Stimulated activated CD4-positive, alpha-beta T cell treated with anti-CD3 and anti-CD28 coated beads, Interleukin-12 subunit alpha, Interleukin-12 subunit beta, amount 100 ng/mL, for 4 hours (primary cell): ENCODE measurements around the gene GTF2A1.
"Not testable (repeated sequence)": the region's sequence is repeated elsewhere in the genome, so short reads cannot be mapped to it uniquely, and the experiment has no call there.

Experiments used
- DNase-seq: peaks from one replicate; pipeline ENCODE4 v3.0.0-alpha.2; 2020

GTF2A1 gene

DNA sequence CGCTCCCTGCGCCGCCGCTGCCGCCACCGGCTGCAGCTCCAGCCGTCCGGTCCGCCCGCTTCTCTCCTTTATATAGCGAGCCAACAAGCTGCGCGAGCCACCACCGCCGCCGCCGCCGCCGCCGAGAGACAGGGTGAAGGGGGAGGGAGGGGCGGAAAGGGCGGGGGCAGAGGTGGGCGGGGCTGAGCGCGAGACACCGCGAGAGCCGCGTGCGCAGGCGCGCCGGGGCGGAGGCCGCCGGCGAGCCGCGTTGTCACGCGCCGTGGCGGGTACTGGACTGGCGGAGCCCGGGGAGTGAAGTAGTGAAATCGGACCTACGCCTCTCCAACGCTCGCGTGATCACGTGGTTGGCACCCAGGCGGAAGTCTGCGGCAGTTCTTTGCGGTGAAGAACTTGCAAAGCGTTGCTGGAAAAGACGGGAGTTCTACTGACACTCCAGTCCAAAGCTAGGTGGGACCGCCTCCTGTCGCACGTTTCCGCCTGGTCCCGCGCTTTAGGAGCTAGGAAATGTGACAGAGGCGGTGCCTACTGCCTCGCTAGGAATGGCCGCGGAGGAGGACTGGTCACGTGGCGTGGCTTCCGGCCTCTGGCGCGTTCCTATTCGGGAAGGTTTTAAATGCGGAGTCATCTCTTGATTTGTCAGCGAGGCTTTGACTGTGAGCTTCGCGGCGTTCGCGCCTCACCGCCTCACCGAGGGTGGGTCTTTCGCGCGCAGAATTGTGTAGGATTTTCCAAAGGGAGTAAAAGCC, at the start of gene GTF2A1:
Gene GTF2A1, minus strand, starts transcription at position 130 of the 749 bp plus-strand sequence. CDS start 441 bp downstream, outside the sequence.
- DNase-seq = peak; percentile 93

GRCh38 chr14:81269979-81270375, 49.2 kb upstream of the GTF2A1 start:
- DNase-seq = no peak

- DNase-seq = no peak
Observed at GRCh38 chr14:81269100-81269978, 48.6 kb upstream of the GTF2A1 start.

- DNase-seq = no peak
Observed at GRCh38 chr14:81268016-81268416, 47.3 kb upstream of the GTF2A1 start.

GRCh38 chr14:81265636-81266169, 44.9 kb upstream of the GTF2A1 start:
- no peak for DNase-seq

GRCh38 chr14:81264671-81265070, 43.9 kb upstream of the GTF2A1 start:
- no peak for DNase-seq

GRCh38 chr14:81263777-81264410, 43.1 kb upstream of the GTF2A1 start:
- no peak for DNase-seq

DNA sequence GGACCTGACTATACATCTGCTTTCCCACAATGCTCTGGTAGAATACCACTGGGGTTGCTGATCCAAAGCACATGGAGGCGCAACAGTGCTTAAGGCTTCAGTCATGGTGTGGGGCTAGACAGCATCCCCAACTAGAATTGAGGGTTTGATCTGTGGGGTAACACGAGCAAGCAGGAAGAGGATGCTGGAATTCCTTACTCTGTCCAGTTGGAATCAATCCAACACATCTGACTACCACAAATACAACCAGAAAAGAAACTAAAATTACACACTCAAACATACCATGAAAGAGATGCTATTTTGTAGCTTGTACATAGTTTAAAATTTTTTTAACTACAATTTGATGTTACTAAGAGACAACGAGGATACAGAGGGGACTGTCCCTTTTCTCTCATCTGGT, 40.4 kb upstream of the GTF2A1 start:
- DNase-seq = no peak

DNA sequence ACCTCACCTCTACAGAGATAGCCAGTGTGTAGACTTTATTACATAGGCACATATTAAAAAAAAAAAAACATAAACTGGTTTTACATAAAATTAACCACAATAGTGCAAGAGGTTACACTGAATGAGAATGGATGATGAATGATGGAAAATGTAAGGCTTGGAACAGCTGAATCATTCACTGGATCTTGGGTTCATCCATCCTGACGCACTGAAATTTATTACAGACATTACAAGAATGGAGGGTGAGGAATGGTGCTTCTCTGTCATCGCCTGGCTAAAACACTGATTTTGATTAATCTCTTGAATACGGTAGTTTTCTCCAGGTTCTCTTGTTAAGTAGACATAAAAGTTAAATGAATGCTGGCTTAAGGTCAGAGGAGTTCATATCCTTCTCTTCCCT, 40.0 kb upstream of the GTF2A1 start:
- DNase-seq = no peak

DNA sequence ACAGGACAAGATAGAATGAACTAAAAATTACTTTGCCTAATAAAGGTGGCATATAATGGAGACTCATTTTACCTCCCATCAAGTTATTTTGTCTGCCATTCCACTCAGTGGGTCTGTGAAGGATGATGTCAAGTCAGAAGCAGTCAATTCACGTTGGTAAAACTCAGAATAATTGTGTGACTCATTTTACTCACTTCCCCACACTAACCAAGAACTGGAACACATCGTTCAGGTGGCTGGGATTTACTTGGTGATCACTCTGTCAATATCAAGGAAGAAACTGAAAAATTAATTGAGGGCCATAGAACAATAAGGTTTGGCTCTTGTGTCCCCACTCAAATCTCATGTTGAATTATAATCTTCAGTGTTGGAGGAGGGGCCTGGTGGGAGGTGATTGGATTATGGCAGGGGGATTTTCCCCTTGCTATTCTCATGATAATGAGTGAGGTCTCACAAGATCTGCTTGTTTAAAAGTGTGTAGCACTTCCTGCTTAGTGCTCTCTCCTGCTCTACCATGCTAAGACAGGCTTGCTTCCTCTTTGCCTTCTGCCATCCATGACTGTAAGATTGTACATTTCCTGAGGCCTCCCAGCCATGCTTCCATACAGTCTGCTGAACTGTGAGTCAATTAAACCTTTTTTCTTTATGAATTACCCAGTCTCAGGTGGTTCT, 35.7 kb upstream of the GTF2A1 start:
- no peak for DNase-seq

- DNase-seq = no peak
Observed at GRCh38 chr14:81252278-81252677, 31.5 kb upstream of the GTF2A1 start.

GRCh38 chr14:81247271-81247766, 26.6 kb upstream of the GTF2A1 start:
- DNase-seq = no peak

DNA sequence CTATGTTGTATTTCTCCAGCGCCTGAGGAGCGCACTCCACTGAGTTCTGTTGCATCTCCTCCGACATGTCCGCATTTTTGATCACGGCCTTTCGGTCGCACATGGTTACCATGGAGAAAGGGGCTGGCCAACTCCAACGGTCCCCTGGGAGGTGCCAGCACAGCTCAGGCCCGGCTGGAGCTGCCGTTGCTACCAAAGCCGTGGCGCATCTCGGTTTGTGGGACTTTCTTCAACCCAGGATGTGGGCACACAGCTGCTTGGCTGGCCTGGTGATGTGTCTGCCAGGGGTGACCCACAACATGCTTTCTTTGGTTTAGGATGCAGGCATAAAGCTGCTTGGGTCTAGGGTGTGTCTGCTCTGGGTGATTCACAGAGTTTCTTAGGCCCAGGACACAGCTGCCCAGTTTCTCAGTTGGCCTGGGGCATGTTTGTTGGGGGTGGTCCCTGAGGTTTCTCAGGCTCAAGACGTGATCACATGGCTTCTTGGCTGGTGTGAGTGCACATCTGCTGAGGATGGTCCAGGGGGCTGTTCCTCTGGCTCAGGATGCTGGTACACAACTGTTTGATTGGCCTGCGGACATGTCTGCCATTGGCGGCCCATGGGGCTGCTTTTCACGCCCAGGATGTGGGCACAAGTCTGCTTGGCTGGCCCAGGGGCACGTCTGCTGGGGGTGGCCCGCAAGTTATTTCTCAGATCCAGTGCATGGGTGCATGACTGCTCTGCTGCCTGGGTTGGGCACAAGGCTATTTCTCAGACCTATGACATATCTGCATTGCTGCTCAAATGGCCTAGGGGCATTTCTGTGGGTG, 25.9 kb upstream of the GTF2A1 start:
- DNase-seq = no peak

DNA sequence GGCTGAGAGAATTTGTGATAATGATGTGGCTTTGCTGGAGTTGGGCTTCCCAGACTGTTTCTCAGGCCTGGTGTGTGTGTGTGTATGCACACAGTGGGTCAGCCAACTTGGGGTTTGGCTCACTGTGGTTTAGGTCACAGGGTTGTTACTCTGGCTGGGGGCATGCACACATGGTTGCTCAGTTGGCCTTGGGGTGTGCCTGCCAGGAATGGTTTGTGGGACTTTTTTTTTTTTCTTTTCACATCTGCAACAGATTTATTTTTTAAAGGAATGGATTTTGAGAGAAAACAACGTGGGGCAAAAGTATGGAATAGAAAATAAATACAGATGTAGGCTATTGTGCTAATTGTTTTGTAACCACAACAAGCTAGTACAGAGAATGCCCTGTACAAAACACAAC, 25.0 kb upstream of the GTF2A1 start:
- DNase-seq = no peak

- DNase-seq = not testable (repeated sequence)
Observed at GRCh38 chr14:81244431-81244830, 23.7 kb upstream of the GTF2A1 start.

- DNase-seq = no peak
Observed at GRCh38 chr14:81243499-81243898, 22.7 kb upstream of the GTF2A1 start.

DNA sequence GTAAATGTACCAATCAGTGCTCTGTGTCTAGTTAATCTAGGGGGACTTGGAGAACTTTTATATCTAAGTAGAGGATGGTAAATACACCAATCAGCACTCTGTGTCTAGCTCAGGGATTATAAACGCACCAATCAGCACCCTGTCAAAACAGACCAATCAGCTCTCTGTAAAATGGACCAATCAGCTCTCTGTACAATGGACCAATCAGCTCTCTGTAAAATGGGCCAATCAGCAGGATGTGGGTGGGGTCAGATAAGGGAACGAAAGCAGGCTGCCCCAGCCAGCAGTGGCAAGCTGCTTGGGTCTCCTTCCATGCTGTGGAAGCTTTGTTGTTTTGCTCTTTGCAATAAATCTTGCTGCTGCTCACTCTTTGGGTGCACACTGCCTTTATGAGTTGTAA, 16.1 kb upstream of the GTF2A1 start:
- DNase-seq = not testable (repeated sequence)

DNA sequence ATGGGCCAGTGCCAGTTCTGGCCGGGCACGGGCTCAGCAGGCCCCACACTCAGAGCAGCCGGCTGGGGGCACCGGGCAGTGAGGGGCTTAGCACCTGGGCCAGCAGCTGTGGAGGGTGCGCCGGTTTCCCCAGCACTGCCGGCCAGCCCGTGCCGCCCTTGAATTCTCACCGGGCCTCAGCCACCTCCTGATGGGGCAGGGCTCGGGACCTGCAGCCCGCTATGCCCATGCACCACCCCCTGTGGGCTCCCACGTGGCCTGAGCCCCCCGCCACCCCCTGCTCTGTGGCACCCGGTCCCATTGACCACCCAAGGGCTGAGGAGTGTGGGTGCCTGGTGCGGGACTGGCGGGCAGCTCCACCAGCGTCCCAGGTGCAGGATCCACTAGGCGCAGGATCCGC, 15.4 kb upstream of the GTF2A1 start:
- no peak for DNase-seq

- DNase-seq = no peak
Observed at GRCh38 chr14:81235096-81235495, 14.3 kb upstream of the GTF2A1 start.

GRCh38 chr14:81234278-81234677, 13.5 kb upstream of the GTF2A1 start:
- DNase-seq = no peak

DNA sequence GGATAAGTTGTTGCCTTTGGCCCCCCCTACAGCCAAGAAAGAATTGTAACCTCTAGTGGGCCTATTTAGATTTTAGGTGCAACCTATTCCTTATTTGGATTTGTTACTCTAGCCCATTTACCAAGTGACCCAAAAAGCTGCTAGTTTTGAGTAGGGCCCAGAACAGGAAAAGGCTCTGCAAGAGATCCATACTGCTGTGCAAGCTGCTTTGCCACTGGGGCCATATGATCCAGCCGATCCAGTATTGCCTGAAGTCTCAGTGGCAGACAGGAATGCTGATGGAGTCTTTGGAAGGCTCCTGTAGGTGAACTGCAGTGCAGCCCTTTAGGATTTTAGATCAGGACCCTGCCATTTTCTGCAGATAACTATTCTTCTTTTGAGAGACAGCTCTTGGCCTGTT, 12.9 kb upstream of the GTF2A1 start:
- no peak for DNase-seq

DNA sequence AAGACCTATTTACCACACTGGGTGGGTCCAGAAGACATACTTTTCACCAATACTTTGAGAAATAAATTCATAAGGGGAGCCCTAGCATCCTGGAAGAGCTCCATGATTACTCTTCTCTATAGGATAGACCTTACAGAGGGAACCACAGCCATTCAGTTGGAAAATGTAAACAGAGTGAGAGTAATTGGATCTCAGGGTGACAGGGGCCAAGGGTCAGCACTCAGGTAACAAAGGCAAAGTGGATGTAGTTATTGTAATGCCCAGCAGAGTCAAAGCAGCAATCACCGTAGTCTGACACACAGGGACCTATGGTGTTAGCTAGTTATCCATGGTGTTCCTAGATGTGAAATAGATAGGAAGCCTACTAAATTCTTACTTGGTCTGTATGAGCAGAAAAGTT, 10.8 kb upstream of the GTF2A1 start:
- DNase-seq = no peak
